GM23248 (cell line): ENCODE results near the gene RXRA. TPM values are rescaled to one million over a fixed set of nuclear protein-coding genes. Genes with fewer than 3 reads are reported as not detected.

Experiments
- DNase-seq: peaks from one replicate; pipeline ENCODE4 v3.0.0-alpha.2; 2015
- H2AFZ ChIP-seq: fragments of 200-600 bp; sonication (generic); 2 replicates; pipeline ENCODE4 v1.6.1; 2016; ENCODE audit warnings: antibody characterized with exemption
- H3F3A ChIP-seq: fragments of 200-600 bp; sonication (generic); 2 replicates; pipeline ENCODE4 v1.6.1; 2016; ENCODE audit warnings: mild to moderate bottlenecking, antibody characterized with exemption, mixed run types; ENCODE audit not compliant: insufficient read depth
- H3K27ac ChIP-seq: fragments of 200-600 bp; sonication (generic); 2 replicates; pipeline ENCODE4 v1.5.1; 2016; ENCODE audit warnings: mild to moderate bottlenecking
- H3K27me3 ChIP-seq: fragments of 200-600 bp; sonication (generic); replicated peaks from 2 replicates; pipeline ENCODE4 v1.6.1; 2016; ENCODE audit warnings: mild to moderate bottlenecking; ENCODE audit not compliant: insufficient read depth
- H3K36me3 ChIP-seq: fragments of 200-600 bp; sonication (generic); 2 replicates; pipeline ENCODE4 v1.6.1; 2016; ENCODE audit warnings: low read depth, mild to moderate bottlenecking
- H3K4me1 ChIP-seq: fragments of 200-600 bp; sonication (generic); 2 replicates; pipeline ENCODE4 v1.6.1; 2016; ENCODE audit warnings: mild to moderate bottlenecking; ENCODE audit not compliant: insufficient read depth
- H3K4me2 ChIP-seq: fragments of 200-600 bp; sonication (generic); one replicate; pipeline ENCODE4 v1.6.1; 2016; ENCODE audit warnings: mild to moderate bottlenecking; ENCODE audit not compliant: unreplicated experiment
- H3K4me3 ChIP-seq: fragments of 200-600 bp; sonication (generic); 2 replicates; pipeline ENCODE4 v1.5.1; 2016; ENCODE audit warnings: mild to moderate bottlenecking
- H3K79me2 ChIP-seq: fragments of 200-600 bp; sonication (generic); 2 replicates; pipeline ENCODE4 v1.6.1; 2016; ENCODE audit warnings: mild to moderate bottlenecking; ENCODE audit not compliant: insufficient read depth
- H3K9ac ChIP-seq: fragments of 200-600 bp; sonication (generic); 2 replicates; pipeline ENCODE4 v1.6.1; 2016; ENCODE audit warnings: mild to moderate bottlenecking
- H3K9me2 ChIP-seq: fragments of 200-600 bp; sonication (generic); 2 replicates; pipeline ENCODE4 v1.6.1; 2016; ENCODE audit warnings: mixed run types, mild to moderate bottlenecking, moderate library complexity; ENCODE audit not compliant: insufficient read depth
- H3K9me3 ChIP-seq: fragments of 200-600 bp; sonication (generic); one replicate; pipeline ENCODE4 v1.6.1; 2017; ENCODE audit warnings: low read depth
- H4K20me1 ChIP-seq: fragments of 200-600 bp; sonication (generic); 2 replicates; pipeline ENCODE4 v1.6.0; 2016; ENCODE audit not compliant: insufficient read depth
- EZH2 ChIP-seq: fragments of 200-600 bp; sonication (generic); IDR thresholded peaks from 2 replicates; pipeline ENCODE4 v1.6.1; 2018; ENCODE audit warnings: antibody characterized with exemption, mild to moderate bottlenecking; ENCODE audit not compliant: insufficient read depth, poor library complexity, severe bottlenecking
- EZH2phosphoT487 ChIP-seq: fragments of 200-600 bp; sonication (generic); IDR thresholded peaks from 2 replicates; pipeline ENCODE4 v1.6.1; 2018; ENCODE audit warnings: antibody characterized with exemption, moderate library complexity, mild to moderate bottlenecking, low read depth; ENCODE audit not compliant: insufficient read depth
- WGBS, 2 experiments: methylation state at CpG; one replicate each; pipeline ENCODE4 v1.1.6; 2015 to 2017; ENCODE audit warnings: low lambda C conversion rate in 2 of 2, low coverage in 1 of 2; ENCODE audit errors: missing lambda C conversion rate in 2 of 2; 5-methylcytosine and 5-hydroxymethylcytosine counted together
- in situ Hi-C: fragments of 300-500 bp; cut with MboI; formaldehyde crosslinking; loops from 2 replicates; pipeline ENCODE4 v1.15.0; 2020
- polyA plus RNA-seq: library from polyadenylated mRNA; unstranded; fragments of >200 nt; fragmentation: Nextera tagmentation; extraction: Ambion mirVana; gene quantifications from 2 replicates; pipeline ENCODE4 v1.2.1, GENCODE V29; 2016
- total RNA-seq: library from RNA; depleted of rRNA; stranded (reverse); fragments of >200 nt; shearing (Covaris generic); gene quantifications from 2 replicates; pipeline ENCODE4 v1.2.3, GENCODE V29; 2014

RXRA gene
- total and polyA plus RNA-seq, 2 experiments from 2014 or later: 3.9 to 34.8 TPM

- 98 to 99% methylated on average over 15 of the region's 15 CpGs for WGBS, 2 experiments
- Histone ChIP-seq H3K9me2 (no peaks in the 10 kb centered on the region), H3K27me3 (no peaks in the 10 kb centered on the region), H3K4me1 (no peaks in the 10 kb centered on the region), H3K36me3 (no peaks in the 10 kb centered on the region; the same call in 1 of the 2 replicates), H2AFZ (no peak overlapping the region), H4K20me1 (no peaks in the 10 kb centered on the region), H3K4me3 (no peak overlapping the region), H3F3A (no peaks in the 10 kb centered on the region), H3K79me2 (no peaks in the 10 kb centered on the region), H3K9me3 (no peaks in the 10 kb centered on the region), H3K27ac (no peak overlapping the region), H3K9ac (no peak overlapping the region), H3K4me2 (no peak overlapping the region)
- DNase-seq: no peak
- TF ChIP-seq EZH2phosphoT487 (no peak), EZH2 (no peak)
- in situ Hi-C loops: loop anchor here (10.0 kb wide), 1 partner anchor 259 kb away; the partner anchor contains the start of gene RNU6ATAC
Observed at GRCh38 chr9:134423749-134424148, 97.5 kb downstream of the RXRA start.

- Histone ChIP-seq H3K4me1 (no peaks in the 10 kb centered on the region), H3K27me3 (no peaks in the 10 kb centered on the region), H3K4me2 (no peak overlapping the region), H3K9ac (no peak overlapping the region), H4K20me1 (no peaks in the 10 kb centered on the region), H3K9me3 (no peaks in the 10 kb centered on the region), H3F3A (no peaks in the 10 kb centered on the region), H2AFZ (no peak overlapping the region), H3K79me2 (no peaks in the 10 kb centered on the region), H3K36me3 (peaks cover 4% of the 10 kb centered on the region; the same call in 1 of the 2 replicates), H3K27ac (no peak overlapping the region), H3K9me2 (no peaks in the 10 kb centered on the region), H3K4me3 (no peak overlapping the region)
- WGBS, 2 experiments: 85 to 95% methylated on average over 9 of the region's 9 CpGs
- in situ Hi-C loops: loop anchor here (10.0 kb wide), 1 partner anchor 260 kb away; the partner anchor contains the start of gene RNU6ATAC
- DNase-seq: no peak
- TF ChIP-seq EZH2phosphoT487: no peak
- TF ChIP-seq EZH2: no peak
Observed at GRCh38 chr9:134424818-134425217, 98.6 kb downstream of the RXRA start.

GRCh38 chr9:134425401-134425800 lies 99.1 kb downstream of the RXRA start:
- no peaks in the 10 kb centered on the region for H3K9me2 ChIP-seq
- no peaks in the 10 kb centered on the region for H3K9me3 ChIP-seq
- H3K4me2 ChIP-seq: no peak overlapping the region
- H4K20me1 ChIP-seq: no peaks in the 10 kb centered on the region
- DNase-seq: no peak
- in situ Hi-C loops: loop anchor here (10.0 kb wide), 1 partner anchor 261 kb away; the partner anchor contains the start of gene RNU6ATAC
- no peaks in the 10 kb centered on the region for H3F3A ChIP-seq
- H3K4me1 ChIP-seq: no peaks in the 10 kb centered on the region
- H3K79me2 ChIP-seq: no peaks in the 10 kb centered on the region
- peaks cover 4% of the 10 kb centered on the region; the same call in 1 of the 2 replicates for H3K36me3 ChIP-seq
- WGBS, 2 experiments: 64 to 74% methylated on average over 7 to 9 of the region's 9 CpGs
- TF ChIP-seq EZH2phosphoT487 (no peak), EZH2 (no peak)
- H3K27ac ChIP-seq: no peak overlapping the region
- H3K9ac ChIP-seq: no peak overlapping the region
- no peak overlapping the region for H2AFZ ChIP-seq
- no peaks in the 10 kb centered on the region for H3K27me3 ChIP-seq
- H3K4me3 ChIP-seq: no peak overlapping the region

GRCh38 chr9:134425812-134426211 lies 99.6 kb downstream of the RXRA start:
- 87 to 92% methylated on average over 9 of the region's 9 CpGs for WGBS, 2 experiments
- Histone ChIP-seq H3K27me3 (no peaks in the 10 kb centered on the region), H2AFZ (no peak overlapping the region), H3K36me3 (peaks cover 4% of the 10 kb centered on the region; the same call in 1 of the 2 replicates), H3F3A (no peaks in the 10 kb centered on the region), H4K20me1 (no peaks in the 10 kb centered on the region), H3K79me2 (no peaks in the 10 kb centered on the region), H3K9me2 (no peaks in the 10 kb centered on the region), H3K9ac (no peak overlapping the region), H3K4me3 (no peak overlapping the region), H3K4me1 (no peaks in the 10 kb centered on the region), H3K9me3 (no peaks in the 10 kb centered on the region), H3K4me2 (no peak overlapping the region), H3K27ac (no peak overlapping the region)
- TF ChIP-seq EZH2phosphoT487 (no peak), EZH2 (no peak)
- DNase-seq: no peak
- in situ Hi-C loops: loop anchor here (10.0 kb wide), 1 partner anchor 261 kb away; the partner anchor contains the start of gene RNU6ATAC
